K562 (cell line): Measurements from ENCODE around the gene DLGAP1. TPM values are rescaled to one million over a fixed set of nuclear protein-coding genes. Genes with fewer than 3 reads are reported as not detected.

Experiments used
- TEAD4 ChIP-seq, 2 experiments: sonication (generic) in 1 of 2; formaldehyde crosslinking in 1 of 2; IDR thresholded peaks; 2 replicates each; pipeline versions ENCODE4 v1.6.1 to v1.8.0; 2012 to 2022; ENCODE audit warnings: borderline replicate concordance in 1 of 2, inconsistent platforms in 1 of 2, low read length in 1 of 2, mild to moderate bottlenecking in 1 of 2, missing genetic modification reagents in 1 of 2
- YBX1 ChIP-seq: fragments of 450-650 bp; IDR thresholded peaks from 2 replicates; pipeline ENCODE4 v1.7.1; 2016; ENCODE audit warnings: mild to moderate bottlenecking
- ZBTB11 ChIP-seq, 3 experiments: fragments of 200-800 bp in 1 of 3; fragments of 250-450 bp in 1 of 3; fragments of 450-650 bp in 1 of 3; sonication (Bioruptor Pico) in 1 of 3; sonication (Bioruptor generic) in 1 of 3; formaldehyde crosslinking in 1 of 3; IDR thresholded peaks; 2 replicates each; pipeline versions ENCODE4 v1.6.1 to v1.8.0; 2016 to 2022; ENCODE audit warnings: mild to moderate bottlenecking in 2 of 3, missing genetic modification characterization in 2 of 3, missing compliant biosample characterization in 1 of 3, moderate library complexity in 1 of 3
- polyA plus RNA-seq, 8 experiments: library from polyadenylated mRNA; depleted of rRNA in 4 of 8; stranded (reverse) in 5 of 8; unstranded in 3 of 8; fragments of >200 nt; fragmentation: Nextera tagmentation in 2 of 8; fragmentation: Illumina TruSeq in 1 of 8; extraction: Ambion mirVana in 2 of 8; extraction: Trizol in 1 of 8; gene quantifications; 2 replicates each; pipeline versions ENCODE4 v1.2.1 to v1.2.3, GENCODE V29; 2011 to 2014; ENCODE audit warnings: inconsistent platforms in 1 of 8, missing spikeins in 1 of 8
- total RNA-seq, 7 experiments: library from RNA; depleted of rRNA in 6 of 7; stranded (reverse); fragments of >200 nt in 6 of 7; fragmentation: Illumina TruSeq in 2 of 7; extraction: Trizol in 2 of 7; gene quantifications; 2 replicates each; pipeline versions ENCODE4 v1.2.1 to v1.2.3, GENCODE V29; 2011 to 2021; ENCODE audit warnings: low replicate concordance in 1 of 7

The DLGAP1 gene
- total and polyA plus RNA-seq, 9 of the 15 experiments (the other 6 are each of a cell fraction or from before 2014, with no cell fraction given) = 0.04 to 0.22 (median 0.08) TPM

GRCh38 chr18:3585656-3586509 lies 869.2 kb downstream of the DLGAP1 start (continued):
- peak in 1 of 3 experiments; percentile 51; a peak in 1 of 6 replicates for TF ChIP-seq ZBTB11 (CRISPR knock-in tag; IDR thresholded peaks at IDR 0.05)
- TF ChIP-seq TEAD4 (IDR thresholded peaks at IDR 0.05; ENCODE audit: low read length) = peak; percentile 68
- no peak for TF ChIP-seq TEAD4 (CRISPR knock-in tag; IDR thresholded peaks at IDR 0.05; ENCODE audit: borderline replicate concordance)
- TF ChIP-seq YBX1 = no peak
